Measurements from ENCODE around the gene KLK13.

DNA sequence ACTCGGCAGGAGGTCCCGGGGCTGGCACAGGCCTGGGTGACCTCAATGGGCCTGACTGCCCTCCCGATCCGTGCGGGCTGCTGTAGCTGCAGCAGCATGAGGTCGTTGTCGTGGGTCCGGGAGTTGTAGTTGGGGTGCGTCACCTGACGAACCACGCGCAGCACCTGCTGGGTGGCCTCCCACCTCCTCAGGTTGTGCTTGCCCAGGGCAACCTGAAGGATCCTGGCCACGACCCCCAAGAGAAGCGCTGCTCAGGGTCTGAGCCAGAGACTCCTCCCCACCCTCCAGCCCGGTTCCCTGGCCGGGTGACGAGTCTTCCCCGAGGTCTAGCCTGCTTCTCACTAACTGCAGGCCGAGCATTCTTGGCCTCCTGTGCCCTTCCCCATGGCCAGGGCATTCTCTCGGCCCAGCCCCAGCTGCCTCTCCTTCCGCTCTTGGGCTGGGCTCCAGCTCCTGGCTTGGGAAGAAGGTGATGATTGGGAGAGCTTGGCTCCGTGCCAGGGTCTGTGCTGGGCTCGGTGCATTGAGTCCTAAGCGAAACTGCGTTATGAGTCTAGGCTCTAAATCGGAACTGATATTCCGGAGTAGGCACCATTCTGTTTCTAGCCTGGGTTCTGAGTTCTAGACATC lies 14.7 kb upstream of the KLK13 start:
- TF ChIP-seq, protein P1, sequence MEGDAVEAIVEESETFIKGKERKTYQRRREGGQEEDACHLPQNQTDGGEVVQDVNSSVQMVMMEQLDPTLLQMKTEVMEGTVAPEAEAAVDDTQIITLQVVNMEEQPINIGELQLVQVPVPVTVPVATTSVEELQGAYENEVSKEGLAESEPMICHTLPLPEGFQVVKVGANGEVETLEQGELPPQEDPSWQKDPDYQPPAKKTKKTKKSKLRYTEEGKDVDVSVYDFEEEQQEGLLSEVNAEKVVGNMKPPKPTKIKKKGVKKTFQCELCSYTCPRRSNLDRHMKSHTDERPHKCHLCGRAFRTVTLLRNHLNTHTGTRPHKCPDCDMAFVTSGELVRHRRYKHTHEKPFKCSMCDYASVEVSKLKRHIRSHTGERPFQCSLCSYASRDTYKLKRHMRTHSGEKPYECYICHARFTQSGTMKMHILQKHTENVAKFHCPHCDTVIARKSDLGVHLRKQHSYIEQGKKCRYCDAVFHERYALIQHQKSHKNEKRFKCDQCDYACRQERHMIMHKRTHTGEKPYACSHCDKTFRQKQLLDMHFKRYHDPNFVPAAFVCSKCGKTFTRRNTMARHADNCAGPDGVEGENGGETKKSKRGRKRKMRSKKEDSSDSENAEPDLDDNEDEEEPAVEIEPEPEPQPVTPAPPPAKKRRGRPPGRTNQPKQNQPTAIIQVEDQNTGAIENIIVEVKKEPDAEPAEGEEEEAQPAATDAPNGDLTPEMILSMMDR (IDR thresholded peaks at IDR 0.05): no peak
- TF ChIP-seq, protein P2, sequence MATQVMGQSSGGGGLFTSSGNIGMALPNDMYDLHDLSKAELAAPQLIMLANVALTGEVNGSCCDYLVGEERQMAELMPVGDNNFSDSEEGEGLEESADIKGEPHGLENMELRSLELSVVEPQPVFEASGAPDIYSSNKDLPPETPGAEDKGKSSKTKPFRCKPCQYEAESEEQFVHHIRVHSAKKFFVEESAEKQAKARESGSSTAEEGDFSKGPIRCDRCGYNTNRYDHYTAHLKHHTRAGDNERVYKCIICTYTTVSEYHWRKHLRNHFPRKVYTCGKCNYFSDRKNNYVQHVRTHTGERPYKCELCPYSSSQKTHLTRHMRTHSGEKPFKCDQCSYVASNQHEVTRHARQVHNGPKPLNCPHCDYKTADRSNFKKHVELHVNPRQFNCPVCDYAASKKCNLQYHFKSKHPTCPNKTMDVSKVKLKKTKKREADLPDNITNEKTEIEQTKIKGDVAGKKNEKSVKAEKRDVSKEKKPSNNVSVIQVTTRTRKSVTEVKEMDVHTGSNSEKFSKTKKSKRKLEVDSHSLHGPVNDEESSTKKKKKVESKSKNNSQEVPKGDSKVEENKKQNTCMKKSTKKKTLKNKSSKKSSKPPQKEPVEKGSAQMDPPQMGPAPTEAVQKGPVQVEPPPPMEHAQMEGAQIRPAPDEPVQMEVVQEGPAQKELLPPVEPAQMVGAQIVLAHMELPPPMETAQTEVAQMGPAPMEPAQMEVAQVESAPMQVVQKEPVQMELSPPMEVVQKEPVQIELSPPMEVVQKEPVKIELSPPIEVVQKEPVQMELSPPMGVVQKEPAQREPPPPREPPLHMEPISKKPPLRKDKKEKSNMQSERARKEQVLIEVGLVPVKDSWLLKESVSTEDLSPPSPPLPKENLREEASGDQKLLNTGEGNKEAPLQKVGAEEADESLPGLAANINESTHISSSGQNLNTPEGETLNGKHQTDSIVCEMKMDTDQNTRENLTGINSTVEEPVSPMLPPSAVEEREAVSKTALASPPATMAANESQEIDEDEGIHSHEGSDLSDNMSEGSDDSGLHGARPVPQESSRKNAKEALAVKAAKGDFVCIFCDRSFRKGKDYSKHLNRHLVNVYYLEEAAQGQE (IDR thresholded peaks at IDR 0.05; ENCODE audit: low read depth, low read length): no peak
- no peak for TF ChIP-seq JUND (IDR thresholded peaks at IDR 0.05)
- TF ChIP-seq TCF12 (IDR thresholded peaks at IDR 0.05): no peak
- no peak for TF ChIP-seq EZH2phosphoT487 (IDR thresholded peaks at IDR 0.05; ENCODE audit: borderline replicate concordance, low read depth)
- no peak for TF ChIP-seq POLR2AphosphoS5 (IDR thresholded peaks at IDR 0.05; ENCODE audit: low read depth, low read length)
- no peak for TF ChIP-seq GABPA (IDR thresholded peaks at IDR 0.05; ENCODE audit: low read depth)
- no peak for TF ChIP-seq CHD2 (IDR thresholded peaks at IDR 0.05; ENCODE audit: low read length, partially characterized antibody)
- no peak for TF ChIP-seq RAD21 (IDR thresholded peaks at IDR 0.05; ENCODE audit: low read length)
- no peak for TF ChIP-seq RFX5 (IDR thresholded peaks at IDR 0.05; ENCODE audit: low read length)
- TF ChIP-seq, protein P3, sequence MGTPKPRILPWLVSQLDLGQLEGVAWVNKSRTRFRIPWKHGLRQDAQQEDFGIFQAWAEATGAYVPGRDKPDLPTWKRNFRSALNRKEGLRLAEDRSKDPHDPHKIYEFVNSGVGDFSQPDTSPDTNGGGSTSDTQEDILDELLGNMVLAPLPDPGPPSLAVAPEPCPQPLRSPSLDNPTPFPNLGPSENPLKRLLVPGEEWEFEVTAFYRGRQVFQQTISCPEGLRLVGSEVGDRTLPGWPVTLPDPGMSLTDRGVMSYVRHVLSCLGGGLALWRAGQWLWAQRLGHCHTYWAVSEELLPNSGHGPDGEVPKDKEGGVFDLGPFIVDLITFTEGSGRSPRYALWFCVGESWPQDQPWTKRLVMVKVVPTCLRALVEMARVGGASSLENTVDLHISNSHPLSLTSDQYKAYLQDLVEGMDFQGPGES (IDR thresholded peaks at IDR 0.05; ENCODE audit: low read depth, low read length): no peak
- no peak for TF ChIP-seq YY1 (IDR thresholded peaks at IDR 0.05; ENCODE audit: low read depth)
- TF ChIP-seq, protein P4, sequence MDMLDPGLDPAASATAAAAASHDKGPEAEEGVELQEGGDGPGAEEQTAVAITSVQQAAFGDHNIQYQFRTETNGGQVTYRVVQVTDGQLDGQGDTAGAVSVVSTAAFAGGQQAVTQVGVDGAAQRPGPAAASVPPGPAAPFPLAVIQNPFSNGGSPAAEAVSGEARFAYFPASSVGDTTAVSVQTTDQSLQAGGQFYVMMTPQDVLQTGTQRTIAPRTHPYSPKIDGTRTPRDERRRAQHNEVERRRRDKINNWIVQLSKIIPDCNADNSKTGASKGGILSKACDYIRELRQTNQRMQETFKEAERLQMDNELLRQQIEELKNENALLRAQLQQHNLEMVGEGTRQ (IDR thresholded peaks at IDR 0.05; ENCODE audit: borderline replicate concordance, low read depth, low read length): no peak
- TF ChIP-seq, protein P5, sequence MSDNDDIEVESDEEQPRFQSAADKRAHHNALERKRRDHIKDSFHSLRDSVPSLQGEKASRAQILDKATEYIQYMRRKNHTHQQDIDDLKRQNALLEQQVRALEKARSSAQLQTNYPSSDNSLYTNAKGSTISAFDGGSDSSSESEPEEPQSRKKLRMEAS (IDR thresholded peaks at IDR 0.05; ENCODE audit: low read depth): no peak

All from SK-N-SH (cell line).